ENCODE results near the gene MKI67. TPM values are rescaled to one million over a fixed set of nuclear protein-coding genes. Genes with fewer than 3 reads are reported as not detected.
A peak's percentile ranks its signal among the peaks of the same experiment; 100 is the strongest.

Gene MKI67
- total RNA-seq, 1 donor from 2014 or later: 42.8 TPM

GRCh38 chr10:128150561-128150960 is 24.3 kb upstream of the MKI67 start:
- H3K4me3 Mint-ChIP-seq: peak overlapping the region; percentile 60
- DNase-seq (ENCODE audit: low spot score in 2 of 2, unreplicated experiment in 2 of 2): no peak
- peaks cover 68% of the 10 kb centered on the region for H3K27me3 Mint-ChIP-seq (ENCODE audit: low read depth)
- H3K27ac Mint-ChIP-seq: no peak overlapping the region
- no peaks in the 10 kb centered on the region for H3K9me3 Mint-ChIP-seq
- no peaks in the 10 kb centered on the region for H3K4me1 Mint-ChIP-seq
- H3K36me3 Mint-ChIP-seq: no peaks in the 10 kb centered on the region
- TF ChIP-seq CTCF (IDR thresholded peaks at IDR 0.05; ENCODE audit: unreplicated experiment): no peak

GRCh38 chr10:128150045-128150493 is 23.8 kb upstream of the MKI67 start:
- H3K4me3 Mint-ChIP-seq: peak overlapping the region; percentile 60
- no peaks in the 10 kb centered on the region for H3K4me1 Mint-ChIP-seq
- no peak overlapping the region for H3K27ac Mint-ChIP-seq

GRCh38 chr10:128149267-128150014 is 23.2 kb upstream of the MKI67 start:
- Mint-ChIP-seq H3K4me3 (peak overlapping the region; percentile 64), H3K27ac (no peak overlapping the region), H3K4me1 (no peaks in the 10 kb centered on the region), H3K27me3 (ENCODE audit: low read depth) (peaks cover 71% of the 10 kb centered on the region), H3K36me3 (no peaks in the 10 kb centered on the region), H3K9me3 (no peaks in the 10 kb centered on the region)
- TF ChIP-seq CTCF (IDR thresholded peaks at IDR 0.05; ENCODE audit: unreplicated experiment): no peak
- DNase-seq (ENCODE audit: low spot score in 2 of 2, unreplicated experiment in 2 of 2): no peak

More at GRCh38 chr10:128150045-128150493, 23.8 kb upstream of the MKI67 start:
- peak; percentile 86 for TF ChIP-seq CTCF (IDR thresholded peaks at IDR 0.05; ENCODE audit: unreplicated experiment)
- peaks cover 72% of the 10 kb centered on the region for H3K27me3 Mint-ChIP-seq (ENCODE audit: low read depth)
- no peaks in the 10 kb centered on the region for H3K36me3 Mint-ChIP-seq
- DNase-seq (ENCODE audit: low spot score in 2 of 2, unreplicated experiment in 2 of 2): peak; percentile 75 to 88
- no peaks in the 10 kb centered on the region for H3K9me3 Mint-ChIP-seq

GRCh38 chr10:128147669-128148068 is 21.4 kb upstream of the MKI67 start:
- no peak for DNase-seq (ENCODE audit: low spot score in 2 of 2, unreplicated experiment in 2 of 2)
- no peaks in the 10 kb centered on the region for H3K36me3 Mint-ChIP-seq
- no peaks in the 10 kb centered on the region for H3K9me3 Mint-ChIP-seq
- no peaks in the 10 kb centered on the region for H3K4me1 Mint-ChIP-seq
- H3K4me3 Mint-ChIP-seq: no peak overlapping the region
- TF ChIP-seq CTCF (IDR thresholded peaks at IDR 0.05; ENCODE audit: unreplicated experiment): no peak
- no peak overlapping the region for H3K27ac Mint-ChIP-seq
- peaks cover 53% of the 10 kb centered on the region for H3K27me3 Mint-ChIP-seq (ENCODE audit: low read depth)

GRCh38 chr10:128147064-128147463 is 20.8 kb upstream of the MKI67 start:
- Mint-ChIP-seq H3K9me3 (no peaks in the 10 kb centered on the region), H3K36me3 (no peaks in the 10 kb centered on the region), H3K4me3 (no peak overlapping the region), H3K27ac (no peak overlapping the region), H3K27me3 (ENCODE audit: low read depth) (peaks cover 47% of the 10 kb centered on the region), H3K4me1 (no peaks in the 10 kb centered on the region)
- no peak for DNase-seq (ENCODE audit: low spot score in 2 of 2, unreplicated experiment in 2 of 2)
- TF ChIP-seq CTCF (IDR thresholded peaks at IDR 0.05; ENCODE audit: unreplicated experiment): no peak

Data from mesothelial cell of epicardium (in vitro differentiated cells).